ENCODE results near the gene NECAB2. TPM values are rescaled to one million over a fixed set of nuclear protein-coding genes. Genes with fewer than 3 reads are reported as not detected.

Gene NECAB2
- total RNA-seq, 2 donors from 2014 or later: 1.0 to 3.6 TPM

- Histone ChIP-seq H3K4me1 (peaks cover 20% of the 10 kb centered on the region), H3K27ac (peak overlapping the region in 1 of 4 donors; percentile 9), H3K36me3 (replicated peaks in 1 of 2; ENCODE audit: insufficient read depth in 1 of 2, low read depth in 2 of 2) (no peaks in the 10 kb centered on the region), H3K27me3 (no peaks in the 10 kb centered on the region), H3K4me3 (no peak overlapping the region), H3K9me3 (no peaks in the 10 kb centered on the region)
- intact Hi-C loops (cut with DNase I): no loop called here
- ATAC-seq (peak; percentile 79), DNase-seq (peak; percentile 71 to 88 (median 82))
- no peak for TF ChIP-seq POLR2A (IDR thresholded peaks at IDR 0.05)
- TF ChIP-seq CTCF (IDR thresholded peaks at IDR 0.05): no peak
- WGBS, 2 donors: 52 to 64% methylated on average over 6 of the region's 6 CpGs
These were observed 24.6 kb downstream of the NECAB2 start for GRCh38 chr16:83992624-83993023.

GRCh38 chr16:83994087-83994486, 26.0 kb downstream of the NECAB2 start:
- WGBS, 2 donors: 76 to 90% methylated on average over 2 to 8 of the region's 8 CpGs
- no peaks in the 10 kb centered on the region for H3K9me3 ChIP-seq
- H3K36me3 ChIP-seq (replicated peaks in 1 of 2; ENCODE audit: insufficient read depth in 1 of 2, low read depth in 2 of 2): no peaks in the 10 kb centered on the region
- no peak for TF ChIP-seq POLR2A (IDR thresholded peaks at IDR 0.05)
- no peak for TF ChIP-seq CTCF (IDR thresholded peaks at IDR 0.05)
- H3K27ac ChIP-seq: no peak overlapping the region
- DNase-seq (peak in 1 of 4 donors; percentile 48), ATAC-seq (no peak)
- peaks cover 17% of the 10 kb centered on the region for H3K4me1 ChIP-seq
- no peak overlapping the region for H3K4me3 ChIP-seq
- intact Hi-C loops (cut with DNase I): no loop called here
- H3K27me3 ChIP-seq: no peaks in the 10 kb centered on the region

GRCh38 chr16:83994703-83995102, 26.7 kb downstream of the NECAB2 start:
- Histone ChIP-seq H3K27me3 (no peaks in the 10 kb centered on the region), H3K27ac (no peak overlapping the region), H3K36me3 (replicated peaks in 1 of 2; ENCODE audit: insufficient read depth in 1 of 2, low read depth in 2 of 2) (no peaks in the 10 kb centered on the region), H3K4me1 (peaks cover 11% of the 10 kb centered on the region), H3K9me3 (no peaks in the 10 kb centered on the region), H3K4me3 (no peak overlapping the region)
- WGBS, 2 donors: 78 to 91% methylated on average over 11 to 13 of the region's 13 CpGs
- ATAC-seq: no peak
- no peak for DNase-seq
- intact Hi-C loops (cut with DNase I): no loop called here
- TF ChIP-seq POLR2A (IDR thresholded peaks at IDR 0.05): no peak
- TF ChIP-seq CTCF (IDR thresholded peaks at IDR 0.05): no peak

GRCh38 chr16:83995754-83996153, 27.7 kb downstream of the NECAB2 start:
- ATAC-seq: peak; percentile 45

More at GRCh38 chr16:83995754-83996153, 27.7 kb downstream of the NECAB2 start:
- Histone ChIP-seq H3K27ac (no peak overlapping the region), H3K27me3 (no peaks in the 10 kb centered on the region), H3K4me3 (no peak overlapping the region), H3K36me3 (replicated peaks in 1 of 2; ENCODE audit: insufficient read depth in 1 of 2, low read depth in 2 of 2) (no peaks in the 10 kb centered on the region), H3K4me1 (peaks cover 11% of the 10 kb centered on the region), H3K9me3 (no peaks in the 10 kb centered on the region)
- TF ChIP-seq POLR2A (IDR thresholded peaks at IDR 0.05) (no peak), CTCF (IDR thresholded peaks at IDR 0.05) (no peak)
- DNase-seq: peak; percentile 25 to 63 (median 58)
- intact Hi-C loops (cut with DNase I): no loop called here
- WGBS, 2 donors: 27 to 52% methylated on average over 6 to 21 of the region's 21 CpGs

All from body of pancreas (tissue), 4 donors.